Measurements from ENCODE around the gene LRGUK.

DNA sequence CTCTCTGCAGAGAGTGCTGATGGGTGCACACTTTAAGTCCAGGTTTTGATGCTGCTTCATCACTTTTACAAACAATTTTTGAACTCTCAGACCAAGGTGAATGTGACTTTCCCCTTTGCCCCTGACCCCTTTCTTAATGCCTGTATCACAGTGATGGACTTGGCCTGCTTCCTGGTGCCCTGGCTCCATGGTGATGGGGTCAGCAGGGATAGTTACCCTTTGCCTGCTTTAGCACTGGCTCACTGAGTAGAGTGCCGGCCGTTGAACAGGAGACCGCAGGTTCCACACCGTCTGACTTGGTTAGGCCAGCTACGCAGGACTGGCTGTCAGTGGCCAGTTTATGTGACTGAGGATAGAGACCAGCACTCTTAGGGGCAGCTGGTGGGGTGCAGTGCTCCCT is 40.1 kb downstream of the LRGUK start:
- no peak for TF ChIP-seq CHD2 (IDR thresholded peaks at IDR 0.05; ENCODE audit: low read length)
- TF ChIP-seq, protein P1, sequence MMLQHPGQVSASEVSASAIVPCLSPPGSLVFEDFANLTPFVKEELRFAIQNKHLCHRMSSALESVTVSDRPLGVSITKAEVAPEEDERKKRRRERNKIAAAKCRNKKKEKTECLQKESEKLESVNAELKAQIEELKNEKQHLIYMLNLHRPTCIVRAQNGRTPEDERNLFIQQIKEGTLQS (IDR thresholded peaks at IDR 0.05; ENCODE audit: insufficient read depth, low read depth, low read length): no peak
- no peak for TF ChIP-seq CTCF (IDR thresholded peaks at IDR 0.05; ENCODE audit: control extremely low read depth in 1 of 3, insufficient read depth in 1 of 3, low read depth in 1 of 3, low read length in 3 of 3)
- TF ChIP-seq BRCA1 (IDR thresholded peaks at IDR 0.05; ENCODE audit: low read depth, low read length): no peak
- TF ChIP-seq SIN3A (conservative IDR thresholded peaks at IDR 0.05 in 1 of 2, IDR thresholded peaks at IDR 0.05 in 1 of 2; ENCODE audit: low read depth in 1 of 2, low read length in 2 of 2): no peak
- TF ChIP-seq, protein P2, sequence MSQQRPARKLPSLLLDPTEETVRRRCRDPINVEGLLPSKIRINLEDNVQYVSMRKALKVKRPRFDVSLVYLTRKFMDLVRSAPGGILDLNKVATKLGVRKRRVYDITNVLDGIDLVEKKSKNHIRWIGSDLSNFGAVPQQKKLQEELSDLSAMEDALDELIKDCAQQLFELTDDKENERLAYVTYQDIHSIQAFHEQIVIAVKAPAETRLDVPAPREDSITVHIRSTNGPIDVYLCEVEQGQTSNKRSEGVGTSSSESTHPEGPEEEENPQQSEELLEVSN (IDR thresholded peaks at IDR 0.05): no peak
- TF ChIP-seq TBP (IDR thresholded peaks at IDR 0.05; ENCODE audit: low read depth, low read length): no peak
- TF ChIP-seq EP300 (IDR thresholded peaks at IDR 0.05; ENCODE audit: borderline replicate concordance in 1 of 2, low read depth in 2 of 2, low read length in 2 of 2): no peak
- TF ChIP-seq EZH2 (IDR thresholded peaks at IDR 0.05; ENCODE audit: low read depth, low read length, severe bottlenecking): no peak
- TF ChIP-seq SIRT6 (IDR thresholded peaks at IDR 0.05; ENCODE audit: low read length): no peak
- TF ChIP-seq RFX5 (IDR thresholded peaks at IDR 0.05; ENCODE audit: borderline replicate concordance, low read depth, low read length): no peak
- TF ChIP-seq RAD21 (IDR thresholded peaks at IDR 0.05 in 1 of 2, conservative IDR thresholded peaks at IDR 0.05 in 1 of 2; ENCODE audit: low read depth in 2 of 2, low read length in 2 of 2): no peak
- TF ChIP-seq SUZ12 (IDR thresholded peaks at IDR 0.05; ENCODE audit: low read length): no peak
